RWPE2 (cell line): ENCODE measurements around the gene KLF13.

Source experiments
- ATAC-seq: fragments of 200-7000 bp; cut with Tn5 transposase; 3 replicates; pipeline ENCODE4 v1.9.1; 2021; ENCODE audit warnings: low read depth
- DNase-seq: peaks from one replicate; pipeline ENCODE4 v3.0.0-alpha.2; 2020; ENCODE audit warnings: low spot score
- H3K27ac ChIP-seq: fragments of 450-650 bp; 2 replicates; pipeline ENCODE4 v1.5.1; 2017; ENCODE audit warnings: mild to moderate bottlenecking; ENCODE audit not compliant: poor library complexity, severe bottlenecking
- H3K27me3 ChIP-seq: fragments of 250-450 bp; sonication (Bioruptor Pico); 2 replicates; pipeline ENCODE4 v1.5.1; 2021; ENCODE audit warnings: mild to moderate bottlenecking, moderate library complexity; ENCODE audit not compliant: insufficient read depth, poor library complexity, severe bottlenecking
- H3K36me3 ChIP-seq: fragments of 250-450 bp; sonication (Bioruptor Pico); 2 replicates; pipeline ENCODE4 v1.5.1; 2020; ENCODE audit warnings: low read depth, mild to moderate bottlenecking, moderate library complexity
- H3K4me1 ChIP-seq: fragments of 250-450 bp; sonication (Bioruptor Pico); 2 replicates; pipeline ENCODE4 v1.5.1; 2021; ENCODE audit warnings: mild to moderate bottlenecking, moderate library complexity; ENCODE audit not compliant: insufficient read depth, poor library complexity, severe bottlenecking
- H3K4me3 ChIP-seq: fragments of 250-450 bp; sonication (Bioruptor Pico); 2 replicates; pipeline ENCODE4 v1.5.1; 2021; ENCODE audit warnings: mild to moderate bottlenecking, moderate library complexity; ENCODE audit not compliant: severe bottlenecking
- H3K9me3 ChIP-seq: fragments of 250-450 bp; sonication (Bioruptor Pico); 2 replicates; pipeline ENCODE4 v1.5.1; 2021; ENCODE audit warnings: mild to moderate bottlenecking, moderate library complexity; ENCODE audit not compliant: severe bottlenecking
- TF ChIP-seq, protein P1 (sequence below): fragments of 450-650 bp; IDR thresholded peaks from one replicate; pipeline ENCODE4 v1.5.1; 2017; ENCODE audit warnings: mild to moderate bottlenecking, moderate library complexity; ENCODE audit not compliant: poor library complexity, severe bottlenecking

The KLF13 gene

DNA sequence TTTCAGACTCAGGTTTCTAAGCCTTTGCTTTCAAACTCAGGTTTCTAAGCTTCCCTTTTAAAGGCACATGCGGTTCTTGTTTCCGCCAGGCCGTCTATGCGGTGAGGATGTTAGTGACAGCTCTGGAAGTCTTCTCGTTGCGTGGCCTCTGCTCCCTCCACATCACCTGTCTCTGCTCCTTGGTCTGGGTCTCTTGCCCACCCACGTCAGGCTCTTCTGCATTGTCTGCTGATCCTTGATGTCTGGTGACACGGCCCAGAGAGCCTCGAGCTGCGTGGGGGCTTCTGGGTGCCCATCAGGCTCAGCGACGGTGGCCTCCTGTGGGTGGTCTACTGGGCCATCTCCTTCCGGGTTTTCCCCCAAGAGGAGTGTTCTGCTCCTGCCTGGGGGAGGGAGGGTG is 30.5 kb downstream of the KLF13 start:
- no peak for DNase-seq
- no peaks in the 10 kb centered on the region for H3K27me3 ChIP-seq
- no peak for ATAC-seq
- H3K9me3 ChIP-seq, result no peaks in the 10 kb centered on the region
- TF ChIP-seq, protein P1, sequence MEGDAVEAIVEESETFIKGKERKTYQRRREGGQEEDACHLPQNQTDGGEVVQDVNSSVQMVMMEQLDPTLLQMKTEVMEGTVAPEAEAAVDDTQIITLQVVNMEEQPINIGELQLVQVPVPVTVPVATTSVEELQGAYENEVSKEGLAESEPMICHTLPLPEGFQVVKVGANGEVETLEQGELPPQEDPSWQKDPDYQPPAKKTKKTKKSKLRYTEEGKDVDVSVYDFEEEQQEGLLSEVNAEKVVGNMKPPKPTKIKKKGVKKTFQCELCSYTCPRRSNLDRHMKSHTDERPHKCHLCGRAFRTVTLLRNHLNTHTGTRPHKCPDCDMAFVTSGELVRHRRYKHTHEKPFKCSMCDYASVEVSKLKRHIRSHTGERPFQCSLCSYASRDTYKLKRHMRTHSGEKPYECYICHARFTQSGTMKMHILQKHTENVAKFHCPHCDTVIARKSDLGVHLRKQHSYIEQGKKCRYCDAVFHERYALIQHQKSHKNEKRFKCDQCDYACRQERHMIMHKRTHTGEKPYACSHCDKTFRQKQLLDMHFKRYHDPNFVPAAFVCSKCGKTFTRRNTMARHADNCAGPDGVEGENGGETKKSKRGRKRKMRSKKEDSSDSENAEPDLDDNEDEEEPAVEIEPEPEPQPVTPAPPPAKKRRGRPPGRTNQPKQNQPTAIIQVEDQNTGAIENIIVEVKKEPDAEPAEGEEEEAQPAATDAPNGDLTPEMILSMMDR, result no peak
- no peak overlapping the region for H3K4me3 ChIP-seq
- H3K27ac ChIP-seq, result no peak overlapping the region
- H3K4me1 ChIP-seq, result peaks cover 37% of the 10 kb centered on the region
- H3K36me3 ChIP-seq, result peaks cover 7% of the 10 kb centered on the region; the same call in 1 of the 2 replicates

DNA sequence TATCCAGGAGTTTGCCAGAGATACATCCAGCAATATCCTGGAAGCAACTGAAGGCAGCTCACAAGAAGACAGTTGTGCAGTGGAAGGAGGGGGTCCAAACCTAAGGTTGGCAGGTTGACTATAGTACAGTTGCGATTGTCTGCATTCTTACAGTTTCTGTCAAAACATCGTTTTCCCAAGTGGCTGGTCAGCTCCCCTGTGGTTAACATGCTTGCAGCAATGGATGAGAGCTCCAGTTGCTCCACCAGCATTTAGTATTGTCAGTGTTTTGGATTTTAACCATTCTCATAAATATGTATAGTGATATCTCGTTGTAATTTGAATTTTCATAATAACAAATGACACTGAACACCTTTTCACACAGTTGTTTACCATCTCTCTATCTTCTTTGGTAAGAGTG is 31.5 kb downstream of the KLF13 start:
- no peak overlapping the region for H3K27ac ChIP-seq
- DNase-seq (no peak), ATAC-seq (no peak)
- no peaks in the 10 kb centered on the region for H3K9me3 ChIP-seq
- TF ChIP-seq, protein P1, result no peak
- H3K4me3 ChIP-seq, result no peak overlapping the region
- H3K36me3 ChIP-seq, result peaks cover 7% of the 10 kb centered on the region; the same call in 1 of the 2 replicates
- no peaks in the 10 kb centered on the region for H3K27me3 ChIP-seq
- H3K4me1 ChIP-seq, result peaks cover 37% of the 10 kb centered on the region

DNA sequence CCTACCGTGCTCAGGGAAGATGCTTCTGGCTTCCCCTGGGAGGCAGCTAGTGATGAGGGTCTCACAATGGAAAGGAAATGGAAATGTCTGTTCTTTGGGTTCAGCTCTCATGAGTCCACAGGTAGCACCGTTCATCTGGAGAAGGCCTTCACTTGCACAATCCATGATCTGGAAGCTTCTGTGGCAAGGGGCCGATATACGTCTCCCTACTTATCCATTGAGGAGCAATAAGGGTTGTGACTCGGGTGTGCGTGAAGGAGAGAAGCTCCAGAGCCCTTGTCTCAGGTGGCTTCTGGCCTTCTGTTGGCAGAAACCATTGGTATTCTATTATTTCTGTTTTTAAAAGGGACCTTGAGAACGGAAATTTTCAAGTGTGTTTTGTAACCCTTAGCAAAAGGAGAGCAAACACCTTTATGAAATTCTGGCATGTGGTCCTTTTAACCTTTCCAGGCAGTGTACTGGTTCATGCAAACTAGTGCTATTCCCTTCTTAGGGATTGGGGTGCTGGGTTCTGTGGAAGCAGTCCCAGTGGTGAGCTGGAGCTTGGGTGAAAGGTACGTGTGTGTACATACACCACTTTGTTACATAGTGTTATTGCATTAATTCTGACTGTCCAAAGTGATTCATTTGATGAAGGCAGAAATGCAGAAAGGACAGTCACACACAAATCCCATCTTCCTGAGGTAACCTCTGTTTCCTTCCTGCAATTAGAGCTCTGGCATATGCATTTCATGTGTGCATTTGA is 32.5 kb downstream of the KLF13 start:
- peaks cover 42% of the 10 kb centered on the region for H3K4me1 ChIP-seq
- no peaks in the 10 kb centered on the region for H3K9me3 ChIP-seq
- peak overlapping the region; percentile 42 for H3K27ac ChIP-seq
- H3K27me3 ChIP-seq, result no peaks in the 10 kb centered on the region
- peaks cover 7% of the 10 kb centered on the region; the same call in 1 of the 2 replicates for H3K36me3 ChIP-seq
- TF ChIP-seq, protein P1, result no peak
- H3K4me3 ChIP-seq, result no peak overlapping the region
- DNase-seq (no peak), ATAC-seq (no peak)

DNA sequence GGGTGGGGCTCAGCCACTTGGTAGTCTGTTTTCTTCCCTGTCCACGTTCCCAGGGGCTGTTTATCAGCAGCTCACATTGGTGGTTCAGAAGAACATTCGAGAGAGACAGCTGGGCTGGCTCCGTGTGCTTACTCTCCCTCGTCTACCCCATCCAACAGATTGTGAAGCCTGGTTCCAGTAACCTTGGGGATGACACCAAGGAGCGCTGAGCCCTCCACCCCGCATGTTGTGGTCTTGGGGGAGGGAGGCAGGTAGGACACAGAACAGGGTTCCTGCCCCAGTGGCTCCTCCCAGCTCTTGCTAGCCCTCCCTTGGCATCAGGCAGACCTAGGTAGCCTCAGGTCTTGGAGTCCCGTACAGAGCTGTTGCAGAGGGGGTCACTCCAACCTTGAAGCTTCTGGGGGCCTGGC is 33.1 kb downstream of the KLF13 start:
- Histone ChIP-seq H3K27me3 (no peaks in the 10 kb centered on the region), H3K4me3 (no peak overlapping the region), H3K9me3 (no peaks in the 10 kb centered on the region), H3K27ac (peak overlapping the region; percentile 42), H3K4me1 (peaks cover 48% of the 10 kb centered on the region), H3K36me3 (peaks cover 3% of the 10 kb centered on the region; the same call in 1 of the 2 replicates)
- no peak for DNase-seq
- no peak for ATAC-seq
- TF ChIP-seq, protein P1, result no peak

DNA sequence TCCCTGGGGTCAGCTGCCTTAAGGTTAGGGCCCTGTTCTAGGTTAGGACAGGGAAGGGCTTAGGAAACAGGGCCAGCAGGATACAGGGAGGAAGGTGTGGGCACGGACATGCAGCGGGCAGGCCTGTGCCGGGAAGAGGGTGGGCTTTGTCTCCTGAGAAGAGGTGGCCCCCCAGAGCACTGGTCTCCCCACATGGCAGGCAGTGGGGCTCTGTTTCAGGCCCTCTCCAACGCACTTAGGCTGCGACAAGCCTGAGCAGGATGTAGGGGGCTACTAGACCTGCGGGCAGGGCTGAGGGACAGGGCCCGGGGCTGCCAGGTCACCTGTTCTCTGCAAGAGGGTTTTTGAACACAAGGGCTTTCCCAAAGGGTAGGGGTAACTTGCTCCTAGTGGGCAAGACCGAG is 33.5 kb downstream of the KLF13 start:
- peak overlapping the region; percentile 42 for H3K27ac ChIP-seq
- H3K4me1 ChIP-seq, result peaks cover 52% of the 10 kb centered on the region
- no peak overlapping the region for H3K4me3 ChIP-seq
- TF ChIP-seq, protein P1, result no peak
- H3K36me3 ChIP-seq, result no peaks in the 10 kb centered on the region
- ATAC-seq (no peak), DNase-seq (no peak)
- no peaks in the 10 kb centered on the region for H3K27me3 ChIP-seq
- H3K9me3 ChIP-seq, result no peaks in the 10 kb centered on the region
